Kidney (tissue), 14 donors: Measurements from ENCODE around the gene CPLX3. TPM values are rescaled to one million over a fixed set of nuclear protein-coding genes. Genes with fewer than 3 reads are reported as not detected.

Experiments used
- DNase-seq, 5 donors: peaks; one replicate each; pipeline ENCODE4 v3.0.0-alpha.2; 2013 to 2020
- FAIRE-seq: peaks from 2 replicates; lab custom pipeline; 2012; peaks lifted over from hg19 to GRCh38; lab: Jason Lieb, UNC
- H3K27ac ChIP-seq, 2 donors: one replicate each; pipeline ENCODE4 v1.7.0; 2013; ENCODE audit warnings: low read depth in 2 of 2, low read length in 2 of 2, inconsistent platforms in 1 of 2
- H3K27me3 ChIP-seq: one replicate; pipeline ENCODE4 v1.7.1; 2013; ENCODE audit warnings: low read length, inconsistent platforms; ENCODE audit not compliant: control insufficient read depth, insufficient read depth
- H3K36me3 ChIP-seq, 3 donors: one replicate each; pipeline versions ENCODE4 v1.7.0 to v1.7.1; 2013; ENCODE audit warnings: low read length in 3 of 3, control low read depth in 1 of 3, inconsistent platforms in 1 of 3; ENCODE audit not compliant: insufficient read depth in 3 of 3, control insufficient read depth in 2 of 3
- H3K4me1 ChIP-seq, 3 donors: one replicate each; pipeline versions ENCODE4 v1.7.0 to v1.7.1; 2013; ENCODE audit warnings: low read length in 3 of 3, inconsistent platforms in 1 of 3, low read depth in 1 of 3; ENCODE audit not compliant: control insufficient read depth in 2 of 3, insufficient read depth in 2 of 3
- H3K4me3 ChIP-seq, 3 donors: one replicate each; pipeline versions ENCODE4 v1.7.0 to v1.8.1; 2013; ENCODE audit warnings: low read length in 3 of 3, control low read depth in 1 of 3, inconsistent platforms in 1 of 3
- H3K9ac ChIP-seq, 3 donors: one replicate each; pipeline versions ENCODE4 v1.7.0 to v1.7.1; 2013; ENCODE audit warnings: low read length in 3 of 3, control low read depth in 1 of 3, inconsistent platforms in 1 of 3
- H3K9me3 ChIP-seq, 3 donors: one replicate each; pipeline versions ENCODE4 v1.7.0 to v1.7.1; 2013; ENCODE audit warnings: low read length in 3 of 3, control low read depth in 1 of 3, inconsistent platforms in 1 of 3; ENCODE audit not compliant: control insufficient read depth in 2 of 3, insufficient read depth in 1 of 3
- intact Hi-C: fragments of 100-400 bp; cut with DNase I; formaldehyde crosslinking; loops from one replicate; pipeline ENCODE4 v1.11.1; 2022
- polyA plus RNA-seq: library from polyadenylated mRNA; stranded (reverse); fragments of 350-450 nt; fragmentation: Illumina TruSeq; extraction: RNeasy Lipid Tissue Mini Kit (QIAGEN cat#74804); gene quantifications from one replicate; pipeline ENCODE4 v1.2.3, GENCODE V29; 2014; ENCODE audit warnings: low read depth, low replicate concordance; ENCODE audit not compliant: insufficient read depth
- total RNA-seq: library from RNA; stranded (reverse); fragmentation: NEBNext Ultra II Directional; extraction: Animal tissue kit (Norgen Biotek cat#: 25700); gene quantifications from one replicate; pipeline ENCODE4 v1.2.1, GENCODE V29; 2021
- TF ChIP-seq, protein P1 (sequence below): IDR thresholded peaks from 3 replicates; pipeline ENCODE4 v1.5.1; 2012; ENCODE audit warnings: mild to moderate bottlenecking, moderate library complexity, borderline replicate concordance; ENCODE audit not compliant: insufficient read depth; ENCODE audit errors: extremely low read depth
- donor health status: control.
- donor health status: control.
- donor health status: control.
- donor health status: control.
- donor health status: control.
- donor health status: DM: yes; HTN: yes; CAD: no.
- donor health status: Normal renal cell carcinoma (clear cell type).

CPLX3 gene
- total and polyA plus RNA-seq, 2 donors from 2014 or later, result not detected

DNA sequence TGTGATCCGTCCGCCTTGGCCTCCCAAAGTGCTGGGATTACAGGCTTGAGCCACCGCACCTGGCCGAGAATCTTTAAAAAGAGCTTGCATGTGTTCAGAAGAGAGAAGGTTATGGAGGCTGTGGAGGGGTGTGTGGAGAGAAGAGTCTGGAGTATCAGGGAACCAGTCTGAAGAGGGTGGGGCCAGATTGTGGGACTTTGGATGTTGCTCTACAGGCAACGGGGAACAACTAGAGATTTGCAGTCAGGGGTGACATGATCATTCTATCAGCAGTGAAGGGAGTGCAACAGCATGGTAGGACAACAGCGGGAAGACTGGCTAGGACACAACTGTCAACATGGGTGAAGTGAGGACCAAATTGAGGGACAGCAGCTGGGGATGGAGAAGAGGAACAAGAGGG is 37.9 kb downstream of the CPLX3 start:
- H3K9me3 ChIP-seq, result no peaks in the 10 kb centered on the region
- FAIRE-seq (no peak), DNase-seq (no peak)
- peak overlapping the region in 1 of 3 donors; percentile 18 for H3K4me3 ChIP-seq
- TF ChIP-seq, protein P1, sequence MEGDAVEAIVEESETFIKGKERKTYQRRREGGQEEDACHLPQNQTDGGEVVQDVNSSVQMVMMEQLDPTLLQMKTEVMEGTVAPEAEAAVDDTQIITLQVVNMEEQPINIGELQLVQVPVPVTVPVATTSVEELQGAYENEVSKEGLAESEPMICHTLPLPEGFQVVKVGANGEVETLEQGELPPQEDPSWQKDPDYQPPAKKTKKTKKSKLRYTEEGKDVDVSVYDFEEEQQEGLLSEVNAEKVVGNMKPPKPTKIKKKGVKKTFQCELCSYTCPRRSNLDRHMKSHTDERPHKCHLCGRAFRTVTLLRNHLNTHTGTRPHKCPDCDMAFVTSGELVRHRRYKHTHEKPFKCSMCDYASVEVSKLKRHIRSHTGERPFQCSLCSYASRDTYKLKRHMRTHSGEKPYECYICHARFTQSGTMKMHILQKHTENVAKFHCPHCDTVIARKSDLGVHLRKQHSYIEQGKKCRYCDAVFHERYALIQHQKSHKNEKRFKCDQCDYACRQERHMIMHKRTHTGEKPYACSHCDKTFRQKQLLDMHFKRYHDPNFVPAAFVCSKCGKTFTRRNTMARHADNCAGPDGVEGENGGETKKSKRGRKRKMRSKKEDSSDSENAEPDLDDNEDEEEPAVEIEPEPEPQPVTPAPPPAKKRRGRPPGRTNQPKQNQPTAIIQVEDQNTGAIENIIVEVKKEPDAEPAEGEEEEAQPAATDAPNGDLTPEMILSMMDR, result no peak
- H3K9ac ChIP-seq, result no peak overlapping the region
- H3K27me3 ChIP-seq, result no peaks in the 10 kb centered on the region
- intact Hi-C loops, result no loop called here
- peaks cover 0 to 31% (median 22%) of the 10 kb centered on the region in 3 donors for H3K4me1 ChIP-seq
- H3K36me3 ChIP-seq, result no peaks in the 10 kb centered on the region
- peak overlapping the region; percentile 56 to 67 for H3K27ac ChIP-seq

DNA sequence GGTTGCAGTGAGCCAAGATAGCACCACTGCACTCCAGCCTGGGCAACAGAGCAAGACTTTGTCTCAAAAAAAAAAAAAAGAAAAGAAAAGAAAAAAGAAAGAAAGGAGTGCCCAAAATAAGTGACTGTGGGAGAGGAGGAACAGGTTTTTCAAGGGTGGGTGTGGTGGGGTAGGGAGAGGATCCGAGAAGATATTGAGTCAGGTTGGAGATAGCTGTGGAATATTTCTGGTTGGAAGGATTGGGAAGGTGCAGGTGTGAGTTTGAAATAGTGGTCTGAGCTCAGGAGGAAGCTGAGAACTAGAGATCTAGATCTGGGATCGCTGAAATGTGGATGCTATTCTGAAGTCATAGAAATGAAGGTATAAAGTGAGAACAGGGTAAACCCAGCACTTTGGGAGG is 38.9 kb downstream of the CPLX3 start:
- Histone ChIP-seq H3K9ac (no peak overlapping the region), H3K27ac (peak overlapping the region in 1 of 2 donors; percentile 0), H3K4me1 (peaks cover 5 to 37% (median 31%) of the 10 kb centered on the region in 3 donors), H3K27me3 (no peaks in the 10 kb centered on the region), H3K9me3 (no peaks in the 10 kb centered on the region), H3K36me3 (no peaks in the 10 kb centered on the region), H3K4me3 (no peak overlapping the region)
- DNase-seq (no peak), FAIRE-seq (no peak)
- TF ChIP-seq, protein P1, result no peak
- intact Hi-C loops, result no loop called here

DNA sequence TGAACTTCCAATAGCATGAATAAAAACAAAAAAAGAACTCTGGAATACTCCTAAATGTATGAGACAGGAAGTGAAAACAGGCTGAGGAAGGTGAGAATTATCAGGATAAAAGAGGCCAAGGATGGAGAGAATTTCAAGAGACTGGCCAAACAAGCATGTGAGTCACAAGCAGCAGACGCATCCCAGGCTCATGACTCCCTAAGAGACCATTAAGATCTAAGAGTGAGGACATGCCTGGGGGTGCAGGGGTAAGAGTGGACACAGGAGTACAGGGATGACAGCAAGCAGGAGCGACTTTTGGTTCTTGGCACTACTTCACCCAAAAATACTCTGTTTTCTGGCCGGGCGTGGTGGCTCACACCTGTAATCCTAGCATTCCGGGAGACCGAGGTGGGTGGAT is 39.7 kb downstream of the CPLX3 start:
- Histone ChIP-seq H3K9ac (peak overlapping the region in 1 of 3 donors; percentile 55), H3K36me3 (no peaks in the 10 kb centered on the region), H3K4me1 (peaks cover 8 to 43% (median 39%) of the 10 kb centered on the region in 3 donors), H3K27ac (peak overlapping the region; percentile 45 to 64), H3K4me3 (no peak overlapping the region), H3K27me3 (no peaks in the 10 kb centered on the region), H3K9me3 (no peaks in the 10 kb centered on the region)
- DNase-seq (no peak), FAIRE-seq (no peak)
- TF ChIP-seq, protein P1, result no peak
- intact Hi-C loops, result no loop called here
